KBM-7 (cell line): ENCODE measurements around the gene SH3PXD2B.

Source experiments
- DNase-seq: peaks from one replicate; pipeline ENCODE4 v3.0.0-alpha.2; 2015
- in situ Hi-C: fragments of 300-500 bp; cut with MboI; formaldehyde crosslinking; loops from 2 replicates; pipeline ENCODE4 v1.14.3; 2020; ENCODE audit warnings: low sequenced_read_pairs, low pct_unique_long_range_greater_than_20kb, mixed read lengths

SH3PXD2B gene

GRCh38 chr5:172443441-172444109, 10.8 kb downstream of the SH3PXD2B start:
- in situ Hi-C loops, result no loop called here
- peak; percentile 32 for DNase-seq

- no peak for DNase-seq
- in situ Hi-C loops, result no loop called here
Measured at GRCh38 chr5:172442592-172442991, 11.7 kb downstream of the SH3PXD2B start.

- DNase-seq, result no peak
- in situ Hi-C loops, result no loop called here
Measured at GRCh38 chr5:172441262-172441751, 13.0 kb downstream of the SH3PXD2B start.

- in situ Hi-C loops, result no loop called here
- DNase-seq, result no peak
Measured at GRCh38 chr5:172440486-172440885, 13.8 kb downstream of the SH3PXD2B start.

GRCh38 chr5:172439785-172440477, 14.4 kb downstream of the SH3PXD2B start:
- in situ Hi-C loops, result no loop called here
- DNase-seq, result no peak

GRCh38 chr5:172438319-172438668, 16.0 kb downstream of the SH3PXD2B start:
- no peak for DNase-seq
- in situ Hi-C loops, result no loop called here

- in situ Hi-C loops, result no loop called here
- DNase-seq, result no peak
Measured at GRCh38 chr5:172437445-172438318, 16.6 kb downstream of the SH3PXD2B start.

- DNase-seq, result no peak
- in situ Hi-C loops, result no loop called here
Measured at GRCh38 chr5:172436879-172437369, 17.4 kb downstream of the SH3PXD2B start.

GRCh38 chr5:172436078-172436878, 18.0 kb downstream of the SH3PXD2B start:
- DNase-seq, result no peak
- in situ Hi-C loops, result no loop called here

GRCh38 chr5:172435362-172436077, 18.8 kb downstream of the SH3PXD2B start:
- in situ Hi-C loops, result no loop called here
- no peak for DNase-seq

GRCh38 chr5:172434251-172434650, 20.1 kb downstream of the SH3PXD2B start:
- DNase-seq, result no peak
- in situ Hi-C loops, result no loop called here

GRCh38 chr5:172433513-172433912, 20.8 kb downstream of the SH3PXD2B start:
- in situ Hi-C loops, result no loop called here
- DNase-seq, result no peak

GRCh38 chr5:172433071-172433470, 21.3 kb downstream of the SH3PXD2B start:
- no peak for DNase-seq
- in situ Hi-C loops, result no loop called here

- no peak for DNase-seq
- in situ Hi-C loops, result no loop called here
Measured at GRCh38 chr5:172430354-172430753, 24.0 kb downstream of the SH3PXD2B start.

GRCh38 chr5:172429201-172429940, 25.0 kb downstream of the SH3PXD2B start:
- in situ Hi-C loops, result no loop called here
- DNase-seq, result peak; percentile 41

- DNase-seq, result no peak
- in situ Hi-C loops, result no loop called here
Measured at GRCh38 chr5:172428224-172429166, 25.8 kb downstream of the SH3PXD2B start.

- no peak for DNase-seq
- in situ Hi-C loops, result no loop called here
Measured at GRCh38 chr5:172427202-172427601, 27.1 kb downstream of the SH3PXD2B start.
